D721Med (cell line): ENCODE measurements around the gene KCTD21.

Source experiments
- DNase-seq: peaks from one replicate; pipeline ENCODE4 v3.0.0; 2011; ENCODE audit warnings: low spot score; ENCODE audit not compliant: insufficient read length
- FAIRE-seq: peaks from 2 replicates; lab custom pipeline; 2011; peaks lifted over from hg19 to GRCh38; lab: Jason Lieb, UNC
- CTCF ChIP-seq: IDR thresholded peaks from 2 replicates; pipeline ENCODE4 v1.5.1; 2012; ENCODE audit warnings: mild to moderate bottlenecking, control low read depth; ENCODE audit not compliant: insufficient read depth; ENCODE audit errors: missing control alignments

Gene KCTD21

GRCh38 chr11:78221396-78222315, 33.2 kb upstream of the KCTD21 start:
- no peak for TF ChIP-seq CTCF
- FAIRE-seq: no peak
- no peak for DNase-seq

GRCh38 chr11:78220218-78221157, 32.1 kb upstream of the KCTD21 start:
- FAIRE-seq: no peak

DNA sequence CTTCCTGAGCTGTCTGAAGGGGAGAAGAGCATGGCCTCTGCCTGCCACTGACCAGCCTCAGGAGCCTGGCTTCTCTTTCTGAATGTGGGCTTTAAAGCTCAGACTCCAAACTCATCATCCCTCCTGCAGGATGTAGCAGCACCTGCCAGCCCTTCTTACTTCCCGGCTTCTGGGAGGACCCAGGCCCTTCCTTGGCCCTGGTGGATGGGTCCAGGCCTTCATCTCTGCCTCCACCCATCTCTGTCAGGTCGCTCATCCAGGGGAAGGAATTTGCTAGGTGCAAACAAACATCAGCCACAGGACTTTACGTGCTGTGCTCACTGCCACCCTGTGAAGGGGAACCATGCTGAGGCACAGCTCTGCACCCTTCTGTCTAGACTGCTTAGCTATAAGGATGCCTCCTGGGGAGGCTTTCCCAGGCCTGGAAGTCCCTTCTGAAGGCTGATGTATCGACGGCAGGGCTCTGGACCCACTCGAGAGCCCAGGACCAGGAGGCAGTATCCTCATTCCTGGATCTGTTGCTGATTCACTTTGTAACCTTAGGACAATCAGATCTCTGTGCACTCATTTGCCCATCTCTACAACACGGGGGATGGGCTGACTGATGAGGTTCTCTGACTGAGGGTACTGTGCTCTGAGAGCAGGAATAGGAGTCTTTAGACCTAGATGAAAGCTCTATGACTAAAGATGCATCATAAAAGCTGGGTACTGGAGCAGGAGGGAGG, 31.2 kb upstream of the KCTD21 start:
- FAIRE-seq (no peak), DNase-seq (no peak)
- no peak for TF ChIP-seq CTCF

More at GRCh38 chr11:78220218-78221157, 32.1 kb upstream of the KCTD21 start:
- TF ChIP-seq CTCF: no peak
- DNase-seq: no peak

- no peak for DNase-seq
- FAIRE-seq: no peak
- no peak for TF ChIP-seq CTCF
These were observed 30.5 kb upstream of the KCTD21 start for GRCh38 chr11:78218707-78219492.

DNA sequence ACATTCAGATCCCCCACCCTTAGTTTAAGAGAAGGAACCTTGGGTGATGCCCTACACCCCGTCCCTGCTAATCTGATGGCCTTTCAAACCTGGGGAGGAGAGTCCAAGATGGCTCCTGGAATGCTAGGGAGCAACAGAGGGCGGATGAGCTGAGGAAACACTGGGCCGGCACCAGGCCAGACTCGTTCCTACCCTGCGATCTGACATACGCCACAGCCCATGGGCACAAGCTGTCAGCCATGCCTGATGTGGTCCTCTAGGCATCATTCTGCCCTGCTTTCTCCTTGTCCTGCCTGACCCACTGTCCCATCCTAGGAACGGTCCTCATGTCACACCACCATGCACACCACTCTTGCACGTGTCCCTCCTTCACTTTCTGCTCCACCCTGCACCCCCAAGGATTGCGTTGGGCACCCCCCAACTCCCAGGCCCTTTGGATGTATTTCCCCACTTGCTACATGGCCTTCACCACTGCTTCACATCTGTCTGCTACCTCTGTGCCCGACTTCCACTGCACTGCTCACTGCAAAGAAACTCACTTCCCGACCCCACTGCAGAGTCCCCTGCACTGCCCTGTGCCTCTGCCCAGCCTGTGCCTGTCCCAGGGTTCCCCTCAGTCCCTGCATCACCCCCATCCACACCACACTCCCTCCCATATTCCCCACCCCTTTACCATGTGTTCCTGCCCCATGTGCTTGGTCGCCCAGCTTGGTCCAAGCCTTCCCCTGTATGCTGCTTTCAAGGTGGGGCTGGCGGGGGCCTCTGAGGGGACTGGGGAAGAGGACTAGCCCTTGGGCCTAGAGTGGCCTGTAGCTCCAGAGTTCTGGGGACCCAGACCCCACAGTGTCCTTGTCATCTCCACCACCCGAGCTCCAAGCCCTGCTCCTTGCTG, 29.5 kb upstream of the KCTD21 start:
- DNase-seq (no peak), FAIRE-seq (no peak)
- TF ChIP-seq CTCF: no peak
